GM04504 (cell line): ENCODE results near the gene LINGO4.
"Not testable (repeated sequence)": the region's sequence is repeated elsewhere in the genome, so short reads cannot be mapped to it uniquely, and the experiment has no call there.

ENCODE experiments used
- DNase-seq: peaks from one replicate; pipeline ENCODE4 v3.0.0-alpha.2; 2012; ENCODE audit warnings: low read depth

LINGO4 gene

GRCh38 chr1:151780736-151781135, 24.5 kb downstream of the LINGO4 start:
- DNase-seq, result not testable (repeated sequence)

GRCh38 chr1:151779852-151780251, 25.4 kb downstream of the LINGO4 start:
- DNase-seq, result no peak

GRCh38 chr1:151777317-151777716, 27.9 kb downstream of the LINGO4 start:
- DNase-seq, result no peak

- DNase-seq, result no peak
Measured at GRCh38 chr1:151776665-151777062, 28.6 kb downstream of the LINGO4 start.

- DNase-seq, result no peak
Measured at GRCh38 chr1:151775894-151776664, 29.1 kb downstream of the LINGO4 start.

- DNase-seq, result no peak
Measured at GRCh38 chr1:151774256-151774922, 30.8 kb downstream of the LINGO4 start.

GRCh38 chr1:151773702-151774101, 31.5 kb downstream of the LINGO4 start:
- DNase-seq, result no peak

- DNase-seq, result not testable (repeated sequence)
Measured at GRCh38 chr1:151769270-151769669, 35.9 kb downstream of the LINGO4 start.

GRCh38 chr1:151768351-151769066, 36.7 kb downstream of the LINGO4 start:
- DNase-seq, result not testable (repeated sequence)

- DNase-seq, result no peak
Measured at GRCh38 chr1:151763990-151764389, 41.2 kb downstream of the LINGO4 start.

- DNase-seq, result peak; percentile 55
Measured at GRCh38 chr1:151762941-151763921, 42.0 kb downstream of the LINGO4 start, which contains the start of gene MRPL9. MRPL9 (minus strand) TSS chr1:151763496; CDS start chr1:151763479, 17 bp downstream.

- no peak for DNase-seq
Measured at GRCh38 chr1:151760597-151761385, 44.4 kb downstream of the LINGO4 start.

GRCh38 chr1:151759241-151759640, 46.0 kb downstream of the LINGO4 start:
- DNase-seq, result no peak

- DNase-seq, result peak; percentile 0
Measured at GRCh38 chr1:151756291-151756690, 48.9 kb downstream of the LINGO4 start.
